ENCODE data around the gene KANK3. TPM values are rescaled to one million over a fixed set of nuclear protein-coding genes. Genes with fewer than 3 reads are reported as not detected.

KANK3 gene
- total RNA-seq = 1.00 and 2.2 TPM in 2 replicates

DNA sequence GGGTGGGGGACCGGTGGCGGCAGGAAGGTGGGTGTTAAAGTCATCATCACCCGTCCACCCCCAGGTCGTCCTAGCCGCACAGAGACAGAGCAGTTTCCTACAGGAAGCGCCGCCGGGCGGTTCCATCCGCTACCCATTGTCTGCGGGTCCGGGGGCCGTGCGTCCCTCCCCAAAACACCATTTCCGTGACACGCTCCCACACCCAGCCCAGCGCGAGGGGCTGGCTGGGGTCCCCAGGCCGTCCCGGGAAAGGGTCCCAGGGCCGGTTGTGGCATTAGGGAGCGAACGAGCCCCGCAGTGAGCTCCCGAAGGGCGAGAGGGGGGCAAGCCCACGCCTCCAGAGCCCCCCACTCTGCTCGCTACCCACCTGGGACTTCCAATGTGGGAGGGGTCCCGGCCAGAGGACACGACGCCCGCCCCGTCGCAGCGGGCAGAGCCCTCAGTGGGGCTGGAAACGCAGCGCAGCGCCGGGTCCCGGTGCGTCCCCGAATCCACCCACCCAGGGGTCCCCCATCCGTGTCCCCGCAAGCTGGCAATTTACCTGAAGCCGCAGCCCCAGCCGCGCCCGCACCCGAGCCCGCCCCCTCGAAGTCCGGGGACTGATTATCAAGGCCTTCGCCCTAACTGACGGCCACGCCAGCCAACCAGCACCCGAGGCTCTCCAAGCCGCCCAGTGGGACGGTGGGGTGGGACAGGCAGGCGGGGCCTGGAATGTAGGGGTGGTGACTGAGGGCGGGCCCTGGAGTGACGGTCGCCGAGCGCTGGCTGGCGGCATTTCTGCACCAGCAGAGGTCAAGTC lies at the start of gene KANK3:
Gene KANK3 (minus strand): TSS at position 579 of the 799 bp plus-strand sequence. CDS start 5,434 bp downstream, outside the sequence.

DNA sequence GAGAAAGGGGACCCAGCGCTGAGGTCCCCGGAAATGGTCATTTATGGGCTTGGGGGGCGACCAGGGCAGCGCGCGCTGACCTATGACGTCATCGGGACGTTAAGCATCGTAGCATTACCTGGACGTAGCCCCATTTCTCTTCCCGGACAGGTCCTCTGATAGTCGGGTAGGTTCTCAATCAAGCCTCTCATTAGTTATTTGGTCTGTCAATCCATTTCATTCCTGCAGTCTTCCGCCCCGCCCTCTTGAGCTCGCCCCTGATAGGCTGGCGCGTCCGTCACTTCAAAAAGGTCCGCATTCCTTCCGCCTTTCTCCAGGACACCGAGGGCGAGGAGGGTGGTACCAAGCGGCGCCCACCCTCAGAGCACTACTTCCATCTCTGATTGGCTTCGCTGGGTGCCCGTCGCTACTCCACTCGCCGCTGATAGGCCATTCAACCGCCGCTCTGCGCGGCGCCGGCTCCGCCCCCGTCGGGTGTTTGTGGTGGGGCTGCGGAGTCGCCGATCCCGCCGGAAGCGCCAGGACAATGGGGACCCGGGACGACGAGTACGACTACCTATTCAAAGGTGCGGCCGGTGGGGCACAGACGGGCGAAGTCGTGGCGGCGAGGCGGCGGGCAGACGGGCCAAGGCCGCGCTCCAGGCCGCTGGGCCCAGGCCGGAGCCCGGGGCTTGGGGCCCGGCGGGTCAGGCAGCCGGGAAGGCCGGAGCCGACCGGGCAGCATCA lies 47.0 kb upstream of the KANK3 start, which contains the start of gene RAB11B:
Gene RAB11B (plus strand): TSS at position 470 of the 726 bp plus-strand sequence. CDS start 57 bp downstream, at position 527.

DNA sequence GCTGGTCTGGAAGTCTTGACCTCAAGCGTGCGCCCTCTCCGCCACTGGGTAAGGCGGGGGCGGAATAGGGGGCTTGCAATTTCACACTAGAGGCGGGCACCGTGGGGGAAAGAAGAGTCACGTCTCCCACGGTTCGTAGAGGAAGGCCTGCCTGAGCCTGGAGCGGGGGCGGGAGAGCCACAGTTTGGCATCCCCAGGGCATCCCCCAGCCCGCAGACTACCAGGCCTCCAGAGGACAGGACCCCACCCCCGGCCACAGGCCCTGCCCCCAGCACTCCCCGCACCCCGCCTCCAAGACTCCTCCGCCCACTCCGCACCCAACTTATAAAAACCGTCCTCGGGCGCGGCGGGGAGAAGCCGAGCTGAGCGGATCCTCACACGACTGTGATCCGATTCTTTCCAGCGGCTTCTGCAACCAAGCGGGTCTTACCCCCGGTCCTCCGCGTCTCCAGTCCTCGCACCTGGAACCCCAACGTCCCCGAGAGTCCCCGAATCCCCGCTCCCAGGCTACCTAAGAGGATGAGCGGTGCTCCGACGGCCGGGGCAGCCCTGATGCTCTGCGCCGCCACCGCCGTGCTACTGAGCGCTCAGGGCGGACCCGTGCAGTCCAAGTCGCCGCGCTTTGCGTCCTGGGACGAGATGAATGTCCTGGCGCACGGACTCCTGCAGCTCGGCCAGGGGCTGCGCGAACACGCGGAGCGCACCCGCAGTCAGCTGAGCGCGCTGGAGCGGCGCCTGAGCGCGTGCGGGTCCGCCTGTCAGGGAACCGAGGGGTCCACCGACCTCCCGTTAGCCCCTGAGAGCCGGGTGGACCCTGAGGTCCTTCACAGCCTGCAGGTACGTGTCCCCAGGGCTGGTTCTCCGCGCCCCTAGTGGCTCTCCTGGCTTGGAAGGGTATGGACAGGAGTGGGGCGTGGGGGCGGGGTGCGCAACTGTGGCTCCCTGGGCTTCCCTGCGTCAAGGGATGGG lies 21.0 kb upstream of the KANK3 start, which contains the start of gene ANGPTL4:
Gene ANGPTL4 (plus strand): TSS at position 353 of the 969 bp plus-strand sequence. CDS start 167 bp downstream, at position 520.

DNA sequence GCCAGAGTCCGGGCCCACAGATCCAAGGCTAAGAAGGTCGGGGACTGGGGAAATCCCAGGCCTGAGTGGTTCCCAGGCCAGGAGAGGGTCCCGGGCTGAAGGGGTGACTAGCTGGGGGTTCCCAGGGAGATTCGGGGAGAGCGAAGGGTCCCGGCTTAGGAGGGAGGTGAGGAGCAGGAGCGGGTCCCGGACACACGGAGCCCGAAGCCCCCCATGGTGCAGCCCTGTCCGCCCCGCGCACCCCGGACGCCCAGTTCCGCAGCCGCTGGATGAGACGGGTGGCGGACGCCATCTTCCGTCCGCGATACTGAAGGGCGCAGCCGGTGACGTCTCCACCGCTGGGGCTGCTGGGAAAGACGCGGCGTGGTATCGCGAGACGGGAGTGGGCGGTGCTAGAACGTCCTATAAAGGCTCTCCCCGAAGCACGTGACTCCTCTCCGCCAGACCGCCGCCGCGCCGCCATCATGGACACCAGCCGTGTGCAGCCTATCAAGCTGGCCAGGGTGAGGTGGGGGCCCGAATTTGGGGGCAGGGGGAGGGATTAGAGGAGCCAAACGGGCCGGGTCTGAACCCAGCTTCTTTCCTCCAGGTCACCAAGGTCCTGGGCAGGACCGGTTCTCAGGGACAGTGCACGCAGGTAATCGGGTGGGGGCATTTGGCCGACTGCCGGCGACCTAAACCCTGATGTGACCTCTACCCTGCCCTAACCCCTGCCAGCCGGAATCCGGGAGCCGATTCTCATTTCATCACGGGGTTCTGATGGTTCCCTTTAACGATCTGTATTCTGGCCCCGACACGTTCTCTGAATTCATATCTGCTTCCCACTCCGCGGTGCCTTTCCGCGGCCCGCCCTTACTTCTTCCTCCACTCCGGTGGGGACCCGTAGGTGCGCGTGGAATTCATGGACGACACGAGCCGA lies 21.7 kb downstream of the KANK3 start, which contains the start of the genes NDUFA7 and RPS28:
Gene NDUFA7 (minus strand): TSS at position 309 of the 919 bp plus-strand sequence. CDS start 17 bp downstream, at position 292.
Gene RPS28 (plus strand): TSS at position 430 of the 919 bp plus-strand sequence. CDS start 35 bp downstream, at position 465.

DNA sequence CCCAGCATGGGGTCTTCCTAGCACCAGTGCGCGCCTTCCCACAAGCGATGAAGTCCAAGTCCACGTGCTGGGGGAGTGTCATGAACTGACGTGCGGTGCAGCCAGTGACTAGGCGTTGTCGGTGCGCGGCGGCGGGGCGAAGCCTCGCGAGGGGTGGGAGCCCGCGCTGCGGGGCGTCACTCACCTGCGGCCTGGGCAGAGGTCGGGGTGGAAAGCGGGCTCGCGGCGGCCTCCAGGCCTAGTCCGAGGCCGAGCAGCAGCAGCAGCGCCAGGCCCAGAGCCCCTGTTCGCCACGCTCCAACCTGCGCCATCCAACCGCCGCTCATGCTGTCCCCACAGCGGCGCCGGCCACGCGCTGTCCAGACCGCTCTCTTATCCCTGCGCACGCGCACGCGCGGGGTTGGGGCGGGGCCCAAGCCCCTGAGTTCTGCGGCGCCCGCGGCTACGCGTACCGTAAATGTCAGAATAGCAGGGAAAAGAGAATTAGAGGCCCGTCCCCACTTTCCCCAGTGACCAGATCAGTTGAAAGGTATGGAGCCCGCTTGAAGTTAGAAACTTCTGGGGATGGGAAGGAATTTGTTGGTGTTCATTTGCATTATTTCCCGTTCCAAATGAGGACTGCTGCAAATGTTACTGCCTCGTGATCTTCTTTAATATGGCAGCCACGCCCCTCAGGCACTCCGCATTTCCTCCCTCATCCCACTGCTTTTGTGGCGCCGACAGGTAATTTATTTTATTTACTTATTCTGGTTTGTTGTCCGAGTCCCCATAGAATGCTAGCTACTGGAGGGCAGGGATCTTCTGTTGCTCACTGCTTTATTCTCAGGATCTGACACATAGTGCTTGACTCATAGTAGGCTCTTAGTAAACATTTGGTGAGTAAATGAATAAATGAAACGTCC lies 34.8 kb downstream of the KANK3 start, which contains the start of gene CD320:
Gene CD320 (minus strand): TSS at position 394 of the 902 bp plus-strand sequence. CDS start 68 bp downstream, at position 326.

Other genes with a start within 250 kb of the KANK3 start
- not detected in 2 replicates for gene FBN3, start 193.7 kb downstream of the KANK3 start, total RNA-seq
- gene CERS4, start 133.9 kb downstream of the KANK3 start, total RNA-seq = 17.1 and 25.2 TPM in 2 replicates
- gene CD320, start 34.9 kb downstream of the KANK3 start, total RNA-seq = 51.9 and 67.4 TPM in 2 replicates
- gene NDUFA7, start 21.9 kb downstream of the KANK3 start, total RNA-seq = 17.0 and 26.3 TPM in 2 replicates
- 317 and 321 TPM in 2 replicates for gene RPS28, start 21.8 kb downstream of the KANK3 start, total RNA-seq
- 112 and 127 TPM in 2 replicates for gene ANGPTL4, start 20.9 kb upstream of the KANK3 start, total RNA-seq
- gene RAB11B, start 47.1 kb upstream of the KANK3 start, total RNA-seq = 44.8 and 48.0 TPM in 2 replicates
- gene MARCHF2, start 70.0 kb upstream of the KANK3 start, total RNA-seq = 19.6 and 35.1 TPM in 2 replicates
- 50.4 and 55.7 TPM in 2 replicates for gene HNRNPM, start 101.7 kb upstream of the KANK3 start, total RNA-seq
- not detected in 2 replicates for gene PRAM1, start 159.4 kb upstream of the KANK3 start, total RNA-seq
- 17.0 and 22.7 TPM in 2 replicates for gene ZNF414, start 170.9 kb upstream of the KANK3 start, total RNA-seq
- 0.29 and 0.31 TPM in 2 replicates for gene MYO1F, start 234.2 kb upstream of the KANK3 start, total RNA-seq